Muscle of arm (tissue), 12 donors: ENCODE results near the gene WDSUB1. TPM values are rescaled to one million over a fixed set of nuclear protein-coding genes. Genes with fewer than 3 reads are reported as not detected.

Experiments used
- DNase-seq: peaks from one replicate; pipeline ENCODE4 v3.0.0-alpha.2; 2013
- polyA plus RNA-seq, 12 donors: library from polyadenylated mRNA; unstranded; fragments of 120-200 nt; gene quantifications; one replicate each; pipeline ENCODE4 v1.2.1, GENCODE V29; 2013; ENCODE audit not compliant: insufficient read length in 12 of 12

WDSUB1 gene
- polyA plus RNA-seq, 12 donors: 5.5 to 12.5 (median 10.5) TPM; not detected in 1

- no peak for DNase-seq
These were observed 15.6 kb downstream of the WDSUB1 start for GRCh38 chr2:159270744-159271379.

GRCh38 chr2:159267921-159268320 lies 18.6 kb downstream of the WDSUB1 start:
- DNase-seq: no peak

GRCh38 chr2:159266554-159266953 lies 19.9 kb downstream of the WDSUB1 start:
- no peak for DNase-seq

GRCh38 chr2:159265171-159265576 lies 21.3 kb downstream of the WDSUB1 start:
- DNase-seq: no peak

- no peak for DNase-seq
These were observed 23.6 kb downstream of the WDSUB1 start for GRCh38 chr2:159262904-159263303.

- DNase-seq: no peak
These were observed 24.3 kb downstream of the WDSUB1 start for GRCh38 chr2:159262226-159262625.

GRCh38 chr2:159256159-159256558 lies 30.3 kb downstream of the WDSUB1 start:
- no peak for DNase-seq

GRCh38 chr2:159252905-159253304 lies 33.6 kb downstream of the WDSUB1 start:
- DNase-seq: no peak

- no peak for DNase-seq
These were observed 35.0 kb downstream of the WDSUB1 start for GRCh38 chr2:159251296-159252173.

GRCh38 chr2:159249990-159250715 lies 36.4 kb downstream of the WDSUB1 start:
- DNase-seq: peak; percentile 35

GRCh38 chr2:159246325-159246988 lies 40.0 kb downstream of the WDSUB1 start:
- no peak for DNase-seq

- no peak for DNase-seq
These were observed 43.0 kb downstream of the WDSUB1 start for GRCh38 chr2:159243529-159243928.

GRCh38 chr2:159234868-159235267 lies 51.6 kb downstream of the WDSUB1 start:
- no peak for DNase-seq

GRCh38 chr2:159232456-159233170 lies 53.9 kb downstream of the WDSUB1 start:
- DNase-seq: no peak

- DNase-seq: no peak
These were observed 56.2 kb downstream of the WDSUB1 start for GRCh38 chr2:159230145-159230877.

- DNase-seq: no peak
These were observed 56.9 kb downstream of the WDSUB1 start for GRCh38 chr2:159229476-159230144.

GRCh38 chr2:159228081-159228581 lies 58.4 kb downstream of the WDSUB1 start:
- peak; percentile 25 for DNase-seq

GRCh38 chr2:159227467-159227866 lies 59.0 kb downstream of the WDSUB1 start:
- no peak for DNase-seq

- no peak for DNase-seq
These were observed 59.7 kb downstream of the WDSUB1 start for GRCh38 chr2:159226608-159227385.
